Neural progenitor cell (in vitro differentiated cells): ENCODE results near the gene ETV6. TPM values are rescaled to one million over a fixed set of nuclear protein-coding genes. Genes with fewer than 3 reads are reported as not detected.

Source experiments
- DNase-seq: peaks from one replicate; pipeline ENCODE4 v3.0.0-alpha.2; 2016; ENCODE audit warnings: low spot score
- H2AFZ ChIP-seq: fragments of 200-600 bp; sonication (generic); replicated peaks from 2 replicates; pipeline ENCODE4 v1.6.1; 2016; ENCODE audit warnings: antibody characterized with exemption
- H3F3A ChIP-seq: fragments of 200-600 bp; sonication (generic); 2 replicates; pipeline ENCODE4 v1.6.1; 2016; ENCODE audit warnings: antibody characterized with exemption, low read depth
- H3K27ac ChIP-seq: fragments of 200-600 bp; sonication (generic); 2 replicates; pipeline ENCODE4 v1.5.1; 2016; ENCODE audit warnings: mild to moderate bottlenecking
- H3K27me3 ChIP-seq: fragments of 200-600 bp; sonication (generic); 2 replicates; pipeline ENCODE4 v1.6.1; 2016; ENCODE audit warnings: mild to moderate bottlenecking, moderate library complexity
- H3K36me3 ChIP-seq: fragments of 200-600 bp; sonication (generic); 2 replicates; pipeline ENCODE4 v1.5.1; 2016
- H3K4me1 ChIP-seq: fragments of 200-600 bp; sonication (generic); 2 replicates; pipeline ENCODE4 v1.6.1; 2016; ENCODE audit warnings: mixed run types
- H3K4me2 ChIP-seq: fragments of 200-600 bp; sonication (generic); 2 replicates; pipeline ENCODE4 v1.6.1; 2016
- H3K4me3 ChIP-seq: fragments of 200-600 bp; sonication (generic); 2 replicates; pipeline ENCODE4 v1.5.1; 2016
- H3K79me2 ChIP-seq: fragments of 200-600 bp; sonication (generic); 2 replicates; pipeline ENCODE4 v1.6.1; 2016; ENCODE audit warnings: low read depth
- H3K9ac ChIP-seq: fragments of 200-600 bp; sonication (generic); 2 replicates; pipeline ENCODE4 v1.6.1; 2016
- H3K9me3 ChIP-seq: fragments of 200-600 bp; sonication (generic); 2 replicates; pipeline ENCODE4 v1.5.1; 2016; ENCODE audit warnings: low read depth
- H4K20me1 ChIP-seq: fragments of 200-600 bp; sonication (generic); 2 replicates; pipeline ENCODE4 v1.6.1; 2016; ENCODE audit warnings: low read depth
- H3K27ac Mint-ChIP-seq: 3 replicates; pipeline ENCODE4 v1.8.0; 2021; ENCODE audit warnings: mixed read lengths
- H3K27me3 Mint-ChIP-seq: 2 replicates; pipeline ENCODE4 v1.8.0; 2022; ENCODE audit warnings: low read depth, mild to moderate bottlenecking, inconsistent platforms, moderate library complexity, mixed read lengths; ENCODE audit not compliant: insufficient read depth
- H3K36me3 Mint-ChIP-seq: 3 replicates; pipeline ENCODE4 v1.8.0; 2021; ENCODE audit warnings: mixed read lengths
- H3K4me1 Mint-ChIP-seq: 3 replicates; pipeline ENCODE4 v1.8.0; 2021; ENCODE audit warnings: mixed read lengths
- H3K4me3 Mint-ChIP-seq: 3 replicates; pipeline ENCODE4 v1.8.0; 2021; ENCODE audit warnings: mild to moderate bottlenecking, moderate library complexity, mixed read lengths
- H3K9me3 Mint-ChIP-seq: 3 replicates; pipeline ENCODE4 v1.8.0; 2020; ENCODE audit warnings: mixed read lengths
- CTCF ChIP-seq: fragments of 200-600 bp; sonication (generic); IDR thresholded peaks from 2 replicates; pipeline ENCODE4 v1.5.1; 2017; ENCODE audit warnings: antibody characterized with exemption, mild to moderate bottlenecking
- EZH2 ChIP-seq: fragments of 200-600 bp; sonication (generic); IDR thresholded peaks from 2 replicates; pipeline ENCODE4 v1.6.1; 2017; ENCODE audit warnings: antibody characterized with exemption, mild to moderate bottlenecking, moderate library complexity
- EZH2phosphoT487 ChIP-seq: fragments of 200-600 bp; sonication (generic); IDR thresholded peaks from 2 replicates; pipeline ENCODE4 v1.6.1; 2017; ENCODE audit warnings: antibody characterized with exemption
- total RNA-seq: library from RNA; depleted of rRNA; stranded (reverse); fragments of >200 nt; gene quantifications from 2 replicates; pipeline ENCODE4 v1.2.3, GENCODE V29; 2015; ENCODE audit warnings: low replicate concordance

ETV6 gene
- total RNA-seq, 1 donor from 2014 or later, result 6.2 TPM

GRCh38 chr12:11707535-11707934 lies 58.1 kb downstream of the ETV6 start:
- no peak overlapping the region for H2AFZ ChIP-seq
- no peak overlapping the region for H3K4me3 ChIP-seq
- no peak overlapping the region for H3K27ac ChIP-seq
- Mint-ChIP-seq H3K27me3 (no peaks in the 10 kb centered on the region), H3K9me3 (no peaks in the 10 kb centered on the region), H3K4me3 (no peak overlapping the region), H3K27ac (no peak overlapping the region), H3K36me3 (peaks cover 4% of the 10 kb centered on the region), H3K4me1 (peaks cover 19% of the 10 kb centered on the region)
- H4K20me1 ChIP-seq, result no peaks in the 10 kb centered on the region
- no peak overlapping the region for H3K9ac ChIP-seq
- H3K27me3 ChIP-seq, result no peaks in the 10 kb centered on the region
- H3K36me3 ChIP-seq, result no peaks in the 10 kb centered on the region
- TF ChIP-seq EZH2phosphoT487 (no peak), CTCF (no peak), EZH2 (no peak)
- no peak for DNase-seq
- H3K9me3 ChIP-seq, result no peaks in the 10 kb centered on the region
- peaks cover 8% of the 10 kb centered on the region for H3K4me1 ChIP-seq
- H3K79me2 ChIP-seq, result no peaks in the 10 kb centered on the region
- no peaks in the 10 kb centered on the region for H3F3A ChIP-seq
- no peak overlapping the region for H3K4me2 ChIP-seq

- no peak overlapping the region for H3K4me2 ChIP-seq
- H3K79me2 ChIP-seq, result no peaks in the 10 kb centered on the region
- H3K9me3 Mint-ChIP-seq, result no peaks in the 10 kb centered on the region
- H3K27me3 ChIP-seq, result no peaks in the 10 kb centered on the region
- no peaks in the 10 kb centered on the region for H3K9me3 ChIP-seq
- H3K27ac ChIP-seq, result no peak overlapping the region
- H2AFZ ChIP-seq, result no peak overlapping the region
- H3K4me1 ChIP-seq, result peaks cover 8% of the 10 kb centered on the region
- peaks cover 19% of the 10 kb centered on the region for H3K4me1 Mint-ChIP-seq
- no peak overlapping the region for H3K9ac ChIP-seq
- H4K20me1 ChIP-seq, result no peaks in the 10 kb centered on the region
- H3K4me3 ChIP-seq, result no peak overlapping the region
- no peak overlapping the region for H3K27ac Mint-ChIP-seq
- DNase-seq, result no peak
- no peaks in the 10 kb centered on the region for H3K36me3 ChIP-seq
- no peaks in the 10 kb centered on the region for H3F3A ChIP-seq
- H3K27me3 Mint-ChIP-seq, result no peaks in the 10 kb centered on the region
- no peak for TF ChIP-seq CTCF
- no peak for TF ChIP-seq EZH2phosphoT487
- TF ChIP-seq EZH2, result no peak
- peaks cover 6% of the 10 kb centered on the region for H3K36me3 Mint-ChIP-seq
- no peak overlapping the region for H3K4me3 Mint-ChIP-seq
Measured at GRCh38 chr12:11709513-11709912, 60.0 kb downstream of the ETV6 start.

- H3K79me2 ChIP-seq, result no peaks in the 10 kb centered on the region
Measured at GRCh38 chr12:11710431-11710830, 61.0 kb downstream of the ETV6 start.

More at GRCh38 chr12:11710431-11710830, 61.0 kb downstream of the ETV6 start:
- Histone ChIP-seq H3K4me1 (peaks cover 8% of the 10 kb centered on the region), H3K9me3 (no peaks in the 10 kb centered on the region), H3F3A (no peaks in the 10 kb centered on the region), H3K27ac (no peak overlapping the region), H3K27me3 (no peaks in the 10 kb centered on the region), H4K20me1 (no peaks in the 10 kb centered on the region), H3K36me3 (no peaks in the 10 kb centered on the region), H3K4me2 (no peak overlapping the region), H2AFZ (no peak overlapping the region), H3K4me3 (no peak overlapping the region), H3K9ac (no peak overlapping the region)
- no peak for DNase-seq
- no peaks in the 10 kb centered on the region for H3K9me3 Mint-ChIP-seq
- H3K36me3 Mint-ChIP-seq, result peaks cover 9% of the 10 kb centered on the region
- H3K27ac Mint-ChIP-seq, result no peak overlapping the region
- no peak for TF ChIP-seq EZH2
- TF ChIP-seq EZH2phosphoT487, result no peak
- TF ChIP-seq CTCF, result no peak
- no peak overlapping the region for H3K4me3 Mint-ChIP-seq
- H3K27me3 Mint-ChIP-seq, result no peaks in the 10 kb centered on the region
- peaks cover 13% of the 10 kb centered on the region for H3K4me1 Mint-ChIP-seq
